ENCODE data around the gene CXXC1. TPM values are rescaled to one million over a fixed set of nuclear protein-coding genes. Genes with fewer than 3 reads are reported as not detected.

CXXC1 gene
- total and polyA plus RNA-seq, 2 of the 13 experiments (the other 11 are each of a cell fraction or from before 2014, with no cell fraction given) = 32.9 to 39.0 TPM

- TF ChIP-seq, protein P1, sequence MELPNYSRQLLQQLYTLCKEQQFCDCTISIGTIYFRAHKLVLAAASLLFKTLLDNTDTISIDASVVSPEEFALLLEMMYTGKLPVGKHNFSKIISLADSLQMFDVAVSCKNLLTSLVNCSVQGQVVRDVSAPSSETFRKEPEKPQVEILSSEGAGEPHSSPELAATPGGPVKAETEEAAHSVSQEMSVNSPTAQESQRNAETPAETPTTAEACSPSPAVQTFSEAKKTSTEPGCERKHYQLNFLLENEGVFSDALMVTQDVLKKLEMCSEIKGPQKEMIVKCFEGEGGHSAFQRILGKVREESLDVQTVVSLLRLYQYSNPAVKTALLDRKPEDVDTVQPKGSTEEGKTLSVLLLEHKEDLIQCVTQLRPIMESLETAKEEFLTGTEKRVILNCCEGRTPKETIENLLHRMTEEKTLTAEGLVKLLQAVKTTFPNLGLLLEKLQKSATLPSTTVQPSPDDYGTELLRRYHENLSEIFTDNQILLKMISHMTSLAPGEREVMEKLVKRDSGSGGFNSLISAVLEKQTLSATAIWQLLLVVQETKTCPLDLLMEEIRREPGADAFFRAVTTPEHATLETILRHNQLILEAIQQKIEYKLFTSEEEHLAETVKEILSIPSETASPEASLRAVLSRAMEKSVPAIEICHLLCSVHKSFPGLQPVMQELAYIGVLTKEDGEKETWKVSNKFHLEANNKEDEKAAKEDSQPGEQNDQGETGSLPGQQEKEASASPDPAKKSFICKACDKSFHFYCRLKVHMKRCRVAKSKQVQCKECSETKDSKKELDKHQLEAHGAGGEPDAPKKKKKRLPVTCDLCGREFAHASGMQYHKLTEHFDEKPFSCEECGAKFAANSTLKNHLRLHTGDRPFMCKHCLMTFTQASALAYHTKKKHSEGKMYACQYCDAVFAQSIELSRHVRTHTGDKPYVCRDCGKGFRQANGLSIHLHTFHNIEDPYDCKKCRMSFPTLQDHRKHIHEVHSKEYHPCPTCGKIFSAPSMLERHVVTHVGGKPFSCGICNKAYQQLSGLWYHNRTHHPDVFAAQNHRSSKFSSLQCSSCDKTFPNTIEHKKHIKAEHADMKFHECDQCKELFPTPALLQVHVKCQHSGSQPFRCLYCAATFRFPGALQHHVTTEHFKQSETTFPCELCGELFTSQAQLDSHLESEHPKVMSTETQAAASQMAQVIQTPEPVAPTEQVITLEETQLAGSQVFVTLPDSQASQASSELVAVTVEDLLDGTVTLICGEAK (IDR thresholded peaks at IDR 0.05) = no peak
- TF ChIP-seq, protein P1 (CRISPR knock-in tag; IDR thresholded peaks at IDR 0.05) = no peak
- no peak for TF ChIP-seq SRSF1 (optimal IDR thresholded peaks at IDR 0.05; ENCODE audit: low read depth, low read length)
Measured at GRCh38 chr18:50306944-50307343, 19.5 kb upstream of the CXXC1 start (continued).

DNA sequence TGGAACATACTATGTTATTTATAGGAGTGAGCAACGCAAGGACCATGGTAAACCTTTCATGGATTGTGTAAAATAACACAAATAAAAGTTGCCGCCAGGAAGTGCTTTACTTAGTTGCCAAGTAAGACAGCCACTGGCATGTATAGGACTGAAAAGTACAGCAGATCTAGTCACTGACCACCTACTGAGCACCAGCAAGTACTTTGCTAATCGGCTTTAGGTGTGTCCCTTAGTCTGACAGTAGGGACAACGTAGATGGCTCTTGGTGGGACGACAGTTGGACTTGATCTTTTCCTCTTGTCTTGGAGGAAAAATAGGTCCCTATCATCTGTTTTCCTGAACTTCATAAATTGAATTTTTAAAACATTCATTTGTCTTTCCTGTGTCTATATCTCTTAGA is 13.6 kb upstream of the CXXC1 start:
- Histone ChIP-seq H3K36me3 (replicated peaks in 1 of 2; ENCODE audit: control insufficient read depth in 1 of 2, insufficient read depth in 2 of 2, low read length in 2 of 2) (no peaks in the 10 kb centered on the region), H3K27ac (ENCODE audit: extremely low read length, insufficient read depth, low read length) (no peak overlapping the region), H3K4me3 (replicated peaks in 1 of 3; ENCODE audit: insufficient read depth in 1 of 3, low read depth in 2 of 3, low read length in 3 of 3) (no peak overlapping the region), H3K9ac (ENCODE audit: insufficient read depth, low read depth, low read length) (no peak overlapping the region), H3K79me2 (ENCODE audit: insufficient read depth, low read length) (no peaks in the 10 kb centered on the region), H3K27me3 (ENCODE audit: control insufficient read depth in 1 of 2, insufficient read depth in 2 of 2, low read length in 2 of 2) (peaks cover 2 to 8% of the 10 kb centered on the region in 2 experiments; a peak in 3 of 5 replicates), H3K4me1 (ENCODE audit: insufficient read depth, low read length) (no peaks in the 10 kb centered on the region), H3K4me2 (ENCODE audit: low read depth, low read length) (no peak overlapping the region), H4K20me1 (ENCODE audit: insufficient read depth, low read length) (no peaks in the 10 kb centered on the region), H2AFZ (ENCODE audit: low read length) (no peak overlapping the region), H3K9me3 (ENCODE audit: low read length) (peaks cover 7% of the 10 kb centered on the region)
- DNase-seq (ENCODE audit: low spot score) = no peak
- in situ Hi-C loops (cut with HindIII; ENCODE audit: extremely low pct_ligation_motif_present, low pct_unique_long_range_greater_than_20kb) = no loop called here
- no peak for ATAC-seq
- no TSS peak for BruUV-seq (replicated peaks)
- intact Hi-C loops (cut with micrococcal nuclease; ENCODE audit: unreplicated experiment) = no loop called here
- WGBS (ENCODE audit: low lambda C conversion rate) = 40% methylated on average over 5 of the region's 5 CpGs
- ChIA-PET POLR2A (no interaction called here), CTCF (ENCODE audit: low intra/inter-chr PET ratio, low total read pairs) (no interaction called here)
- FAIRE-seq = no peak
- TF ChIP-seq KLF15 (CRISPR knock-in tag; IDR thresholded peaks at IDR 0.05; ENCODE audit: borderline replicate concordance) = no peak
- TF ChIP-seq FOXK1 (CRISPR knock-in tag; IDR thresholded peaks at IDR 0.05; ENCODE audit: borderline replicate concordance, low read depth) = no peak
- TF ChIP-seq NAIF1 (CRISPR knock-in tag; IDR thresholded peaks at IDR 0.05; ENCODE audit: borderline replicate concordance) = no peak
- no peak for TF ChIP-seq SSRP1 (CRISPR knock-in tag; IDR thresholded peaks at IDR 0.05)
- TF ChIP-seq, protein P2, sequence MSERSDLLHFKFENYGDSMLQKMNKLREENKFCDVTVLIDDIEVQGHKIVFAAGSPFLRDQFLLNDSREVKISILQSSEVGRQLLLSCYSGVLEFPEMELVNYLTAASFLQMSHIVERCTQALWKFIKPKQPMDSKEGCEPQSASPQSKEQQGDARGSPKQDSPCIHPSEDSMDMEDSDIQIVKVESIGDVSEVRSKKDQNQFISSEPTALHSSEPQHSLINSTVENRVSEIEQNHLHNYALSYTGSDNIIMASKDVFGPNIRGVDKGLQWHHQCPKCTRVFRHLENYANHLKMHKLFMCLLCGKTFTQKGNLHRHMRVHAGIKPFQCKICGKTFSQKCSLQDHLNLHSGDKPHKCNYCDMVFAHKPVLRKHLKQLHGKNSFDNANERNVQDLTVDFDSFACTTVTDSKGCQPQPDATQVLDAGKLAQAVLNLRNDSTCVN (CRISPR knock-in tag; IDR thresholded peaks at IDR 0.05; ENCODE audit: borderline replicate concordance) = no peak
- TF ChIP-seq AHR (CRISPR knock-in tag; IDR thresholded peaks at IDR 0.05) = no peak
- TF ChIP-seq ZNF878 (CRISPR knock-in tag; IDR thresholded peaks at IDR 0.05) = no peak
- no peak for TF ChIP-seq HNRNPL (IDR thresholded peaks at IDR 0.05; ENCODE audit: low read depth, low read length)
- TF ChIP-seq MAF1 (CRISPR knock-in tag; IDR thresholded peaks at IDR 0.05; ENCODE audit: borderline replicate concordance) = no peak
- TF ChIP-seq, protein P3, sequence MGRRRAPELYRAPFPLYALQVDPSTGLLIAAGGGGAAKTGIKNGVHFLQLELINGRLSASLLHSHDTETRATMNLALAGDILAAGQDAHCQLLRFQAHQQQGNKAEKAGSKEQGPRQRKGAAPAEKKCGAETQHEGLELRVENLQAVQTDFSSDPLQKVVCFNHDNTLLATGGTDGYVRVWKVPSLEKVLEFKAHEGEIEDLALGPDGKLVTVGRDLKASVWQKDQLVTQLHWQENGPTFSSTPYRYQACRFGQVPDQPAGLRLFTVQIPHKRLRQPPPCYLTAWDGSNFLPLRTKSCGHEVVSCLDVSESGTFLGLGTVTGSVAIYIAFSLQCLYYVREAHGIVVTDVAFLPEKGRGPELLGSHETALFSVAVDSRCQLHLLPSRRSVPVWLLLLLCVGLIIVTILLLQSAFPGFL (CRISPR knock-in tag; IDR thresholded peaks at IDR 0.05) = no peak
